Thyroid gland (tissue), 4 donors: ENCODE measurements around the gene COMMD2. TPM values are rescaled to one million over a fixed set of nuclear protein-coding genes. Genes with fewer than 3 reads are reported as not detected.

Experiments used
- DNase-seq, 2 donors: peaks; one replicate each; pipeline ENCODE4 v3.0.0-alpha.2; 2019
- H3K27ac ChIP-seq, 3 donors: fragments of 200-600 bp; sonication (generic); 1 replicate in 2 of 3; 2 replicates in 1 of 3; pipeline ENCODE4 v1.5.1; 2016 to 2019; ENCODE audit warnings: mild to moderate bottlenecking in 1 of 3, moderate library complexity in 1 of 3
- H3K27me3 ChIP-seq: fragments of 200-600 bp; sonication (generic); one replicate; pipeline ENCODE4 v1.5.1; 2019
- H3K36me3 ChIP-seq, 2 donors: fragments of 200-600 bp; sonication (generic); one replicate each; pipeline ENCODE4 v1.5.1; 2016 to 2019
- H3K4me1 ChIP-seq, 2 donors: fragments of 200-600 bp; sonication (generic); one replicate each; pipeline ENCODE4 v1.5.1; 2017 to 2019
- H3K4me3 ChIP-seq, 3 donors: fragments of 200-600 bp; sonication (generic); replicated peaks in 1 of 3; 1 replicate in 2 of 3; 2 replicates in 1 of 3; pipeline ENCODE4 v1.5.1; 2016; ENCODE audit warnings: mild to moderate bottlenecking in 1 of 3
- H3K9me3 ChIP-seq: fragments of 200-600 bp; sonication (generic); one replicate; pipeline ENCODE4 v1.5.1; 2017
- CTCF ChIP-seq, 6 experiments: fragments of 200-600 bp in 3 of 6; fragments of 450-650 bp in 3 of 6; sonication (generic) in 3 of 6; IDR thresholded peaks; one replicate each; pipeline ENCODE4 v1.5.1; 2016 to 2019; ENCODE audit warnings: antibody characterized with exemption in 6 of 6, mild to moderate bottlenecking in 2 of 6, inconsistent platforms in 1 of 6, moderate library complexity in 1 of 6
- POLR2A ChIP-seq, 2 donors: fragments of 450-650 bp; IDR thresholded peaks; one replicate each; pipeline ENCODE4 v1.6.1; 2017; ENCODE audit warnings: antibody characterized with exemption in 2 of 2, mild to moderate bottlenecking in 2 of 2, moderate library complexity in 1 of 2
- WGBS, 2 donors: methylation state at CpG; one replicate each; pipeline ENCODE4 v1.1.5; 2017; 5-methylcytosine and 5-hydroxymethylcytosine counted together
- intact Hi-C: fragments of 100-400 bp; cut with DNase I; formaldehyde crosslinking; loops from one replicate; pipeline ENCODE4 v1.15.1; 2023
- total RNA-seq, 4 donors: library from RNA; depleted of rRNA; stranded (reverse); fragments of >200 nt; gene quantifications; one replicate each; pipeline ENCODE4 v1.2.3, GENCODE V29; 2016

COMMD2 gene
- total RNA-seq, 4 donors from 2014 or later, result 36.4 to 56.5 (median 45.6) TPM

GRCh38 chr3:149781741-149782140 is 29.5 kb upstream of the COMMD2 start:
- H3K4me1 ChIP-seq, result peaks cover 7 to 20% of the 10 kb centered on the region in 2 donors
- H3K36me3 ChIP-seq, result no peaks in the 10 kb centered on the region
- H3K27ac ChIP-seq, result no peak overlapping the region
- TF ChIP-seq CTCF (IDR thresholded peaks at IDR 0.05) (no peak), POLR2A (IDR thresholded peaks at IDR 0.05) (no peak)
- intact Hi-C loops, result no loop called here
- no peak overlapping the region for H3K4me3 ChIP-seq
- 92 to 96% methylated on average over 3 of the region's 3 CpGs for WGBS, 2 donors
- DNase-seq, result no peak
- no peaks in the 10 kb centered on the region for H3K27me3 ChIP-seq
- no peaks in the 10 kb centered on the region for H3K9me3 ChIP-seq

- H3K36me3 ChIP-seq, result no peaks in the 10 kb centered on the region
- DNase-seq, result no peak
- no peak overlapping the region for H3K27ac ChIP-seq
- TF ChIP-seq POLR2A (IDR thresholded peaks at IDR 0.05), result no peak
- peaks cover 7 to 20% of the 10 kb centered on the region in 2 donors for H3K4me1 ChIP-seq
- H3K9me3 ChIP-seq, result no peaks in the 10 kb centered on the region
- 77 to 78% methylated on average over 4 of the region's 4 CpGs for WGBS, 2 donors
- H3K4me3 ChIP-seq, result no peak overlapping the region
- no peaks in the 10 kb centered on the region for H3K27me3 ChIP-seq
- intact Hi-C loops, result no loop called here
Measured at GRCh38 chr3:149781211-149781610, 28.9 kb upstream of the COMMD2 start.

GRCh38 chr3:149777414-149778214 is 25.3 kb upstream of the COMMD2 start:
- no peaks in the 10 kb centered on the region for H3K36me3 ChIP-seq
- no peaks in the 10 kb centered on the region for H3K27me3 ChIP-seq
- TF ChIP-seq CTCF (IDR thresholded peaks at IDR 0.05) (no peak), POLR2A (IDR thresholded peaks at IDR 0.05) (no peak)
- intact Hi-C loops, result no loop called here
- no peak overlapping the region for H3K27ac ChIP-seq
- no peaks in the 10 kb centered on the region for H3K9me3 ChIP-seq
- peaks cover 0 to 2% of the 10 kb centered on the region in 2 donors for H3K4me1 ChIP-seq
- no peak for DNase-seq
- no peak overlapping the region for H3K4me3 ChIP-seq
- WGBS, 2 donors, result 76 to 81% methylated on average over 2 of the region's 2 CpGs

- no peaks in the 10 kb centered on the region for H3K27me3 ChIP-seq
- intact Hi-C loops, result no loop called here
- H3K4me3 ChIP-seq, result no peak overlapping the region
- DNase-seq, result no peak
- H3K4me1 ChIP-seq, result no peaks in the 10 kb centered on the region
- no peak overlapping the region for H3K27ac ChIP-seq
- 72 to 83% methylated on average over 1 of the region's 1 CpG for WGBS, 2 donors
- H3K36me3 ChIP-seq, result no peaks in the 10 kb centered on the region
- TF ChIP-seq CTCF (IDR thresholded peaks at IDR 0.05) (no peak), POLR2A (IDR thresholded peaks at IDR 0.05) (no peak)
- no peaks in the 10 kb centered on the region for H3K9me3 ChIP-seq
Measured at GRCh38 chr3:149776170-149776569, 23.9 kb upstream of the COMMD2 start.

GRCh38 chr3:149772861-149773260 is 20.6 kb upstream of the COMMD2 start:
- WGBS, 2 donors, result 84 to 88% methylated on average over 2 of the region's 2 CpGs

More at GRCh38 chr3:149772861-149773260, 20.6 kb upstream of the COMMD2 start:
- Histone ChIP-seq H3K27ac (no peak overlapping the region), H3K4me1 (no peaks in the 10 kb centered on the region), H3K9me3 (no peaks in the 10 kb centered on the region), H3K36me3 (no peaks in the 10 kb centered on the region), H3K27me3 (no peaks in the 10 kb centered on the region), H3K4me3 (no peak overlapping the region)
- DNase-seq, result no peak
- TF ChIP-seq POLR2A (IDR thresholded peaks at IDR 0.05) (no peak), CTCF (IDR thresholded peaks at IDR 0.05) (no peak)
- intact Hi-C loops, result loop anchor here (5.0 kb wide), 1 partner anchor 281 kb away; no protein-coding TSS in a partner anchor
